GM18498 (cell line): ENCODE measurements around the gene PGC.
A peak's percentile ranks its signal among the peaks of the same experiment; 100 is the strongest.

Experiments used
- ATAC-seq: cut with Tn5 transposase; IDR thresholded peaks from one replicate; pipeline ENCODE4 v1.9.1; 2021; ENCODE audit warnings: mild to moderate bottlenecking, moderate library complexity; ENCODE audit not compliant: unreplicated experiment

The PGC gene

GRCh38 chr6:41716516-41717391 lies 30.4 kb downstream of the PGC start:
- ATAC-seq = no peak

- no peak for ATAC-seq
Observed at GRCh38 chr6:41715795-41716515, 31.2 kb downstream of the PGC start.

DNA sequence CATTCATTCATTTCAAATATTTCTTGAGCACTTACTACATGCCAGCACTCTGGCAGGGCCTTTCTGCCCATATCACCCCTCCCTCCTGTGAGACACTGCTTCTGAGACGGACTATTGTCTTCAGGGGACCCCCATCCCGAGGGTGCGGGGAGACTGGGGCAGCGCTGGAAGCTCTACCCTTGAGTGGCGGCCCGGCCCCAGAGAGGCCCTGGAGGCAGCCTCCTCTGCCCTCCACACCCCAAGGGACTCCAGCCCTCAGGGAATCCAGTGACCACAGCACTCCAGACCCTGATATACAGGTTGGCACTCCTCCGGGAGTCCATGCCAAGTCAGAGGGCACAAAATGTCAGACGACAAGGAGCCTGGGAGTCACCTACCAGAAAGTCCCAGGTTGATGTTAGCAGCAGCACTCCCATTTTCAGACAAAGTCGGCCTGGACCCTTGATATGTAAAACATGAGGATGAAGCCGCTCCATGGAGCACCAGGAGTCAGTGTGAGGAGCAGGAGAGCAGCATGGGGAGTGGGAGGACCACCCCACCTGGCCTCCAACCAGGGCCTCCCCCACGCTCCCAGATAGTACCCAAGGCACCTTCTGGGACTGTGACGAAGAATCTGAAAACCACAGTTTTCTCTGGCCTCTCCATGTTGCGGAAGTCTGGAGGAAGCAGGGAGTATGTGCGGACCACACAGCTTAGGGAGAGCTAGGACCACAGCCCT lies 32.5 kb downstream of the PGC start:
- ATAC-seq = no peak

GRCh38 chr6:41713650-41714291 lies 33.4 kb downstream of the PGC start:
- peak; percentile 55 for ATAC-seq

DNA sequence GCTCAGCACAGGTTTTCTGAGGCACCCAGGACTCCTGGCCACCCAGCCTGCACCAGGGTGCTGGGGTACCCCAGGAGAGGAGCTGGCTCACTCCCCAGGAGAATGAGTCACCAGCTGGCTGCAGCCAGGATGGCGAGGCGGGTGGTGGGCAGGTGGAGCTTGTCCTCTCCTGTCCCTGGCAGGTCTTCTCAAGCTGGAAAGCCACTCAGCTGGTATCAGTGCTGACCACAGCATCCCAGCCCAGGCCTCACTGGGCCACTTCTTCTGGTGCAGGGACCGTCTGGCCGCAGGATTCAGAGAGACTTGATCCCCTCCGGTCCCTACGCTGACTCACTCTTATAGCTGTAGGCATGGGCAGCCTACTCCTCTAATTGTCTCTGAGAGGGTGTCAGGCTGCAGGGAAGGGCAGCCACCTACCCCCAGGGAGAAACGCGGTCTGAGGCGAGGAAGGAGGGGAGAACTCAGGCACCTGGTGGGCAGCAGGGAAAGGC lies 34.0 kb downstream of the PGC start:
- ATAC-seq = no peak

DNA sequence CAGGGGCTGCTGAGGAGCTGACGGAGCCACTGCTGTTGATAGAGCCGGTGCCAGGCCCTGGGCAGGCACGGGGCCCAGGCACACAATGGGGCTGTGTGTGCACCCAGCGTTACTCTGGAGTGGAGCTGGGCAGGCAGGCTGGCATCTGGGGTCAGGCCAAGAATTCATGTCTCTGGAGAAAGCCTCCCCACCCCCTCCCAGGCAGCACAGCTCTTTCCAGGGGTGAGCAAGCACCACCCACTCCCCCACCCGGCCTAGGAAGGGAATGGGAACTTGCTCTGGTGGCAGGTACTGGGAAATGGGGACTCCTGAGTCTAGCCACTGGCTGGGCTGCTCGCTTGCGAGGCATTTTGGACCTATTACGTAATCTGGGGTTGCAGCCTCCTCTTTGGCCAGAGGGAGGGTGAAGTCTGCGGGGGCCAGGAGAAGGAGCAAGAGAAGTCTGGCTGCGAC lies 34.5 kb downstream of the PGC start:
- no peak for ATAC-seq

- ATAC-seq = no peak
Observed at GRCh38 chr6:41711323-41712038, 35.7 kb downstream of the PGC start.

- ATAC-seq = no peak
Observed at GRCh38 chr6:41709375-41709774, 37.8 kb downstream of the PGC start.

DNA sequence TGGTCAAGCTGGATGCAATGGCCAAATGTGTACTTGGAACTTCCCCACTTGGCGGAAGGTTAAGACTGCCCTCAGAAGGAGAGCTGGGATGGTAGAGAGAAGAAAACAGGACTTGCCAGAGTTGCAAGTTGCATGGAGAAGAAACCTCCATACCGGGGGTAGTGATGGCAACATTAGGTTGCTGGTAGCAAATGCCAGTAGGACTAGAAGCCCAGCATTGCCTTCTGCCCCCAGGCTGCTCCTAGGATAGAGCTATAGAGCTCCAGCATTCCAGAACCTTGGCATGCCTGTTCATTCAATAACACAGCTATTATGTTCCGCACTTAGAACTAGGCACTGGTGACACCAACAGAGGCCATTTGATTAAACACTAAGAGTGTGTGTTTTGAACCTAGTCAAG lies 38.3 kb downstream of the PGC start:
- no peak for ATAC-seq

DNA sequence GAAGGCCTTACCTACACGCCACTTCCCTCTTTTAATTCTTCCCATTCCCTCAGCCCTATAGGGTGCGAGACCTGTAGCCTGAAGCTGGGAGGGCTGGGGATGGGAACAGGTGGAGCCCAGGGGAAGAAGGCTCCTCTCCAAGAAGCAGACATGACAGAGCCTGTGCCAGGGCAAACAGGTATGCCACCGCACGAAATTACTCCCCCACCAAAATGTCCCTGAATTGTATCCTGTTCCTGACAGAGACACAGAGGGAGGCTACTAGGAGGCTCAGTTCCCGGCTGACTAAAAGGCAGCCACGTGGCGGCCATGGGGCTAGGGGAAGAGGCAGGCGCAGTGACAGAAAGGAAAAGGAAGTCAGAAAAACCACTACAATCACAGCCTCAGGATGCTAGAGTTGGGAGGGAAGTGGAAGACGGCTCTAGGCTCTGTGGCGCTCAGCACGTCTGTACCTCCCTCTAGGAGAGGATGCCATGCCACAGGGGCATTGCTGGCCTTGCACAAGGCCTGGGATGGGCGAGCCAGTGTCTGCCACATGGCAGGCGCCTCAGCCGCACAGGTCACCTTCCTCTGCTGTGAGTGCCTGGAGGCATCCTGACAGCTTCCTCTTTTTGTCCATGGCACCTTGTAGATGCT lies 39.5 kb downstream of the PGC start:
- no peak for ATAC-seq

- ATAC-seq = no peak
Observed at GRCh38 chr6:41706876-41707564, 40.2 kb downstream of the PGC start.

GRCh38 chr6:41705996-41706835 lies 41.0 kb downstream of the PGC start:
- peak; percentile 78 for ATAC-seq

DNA sequence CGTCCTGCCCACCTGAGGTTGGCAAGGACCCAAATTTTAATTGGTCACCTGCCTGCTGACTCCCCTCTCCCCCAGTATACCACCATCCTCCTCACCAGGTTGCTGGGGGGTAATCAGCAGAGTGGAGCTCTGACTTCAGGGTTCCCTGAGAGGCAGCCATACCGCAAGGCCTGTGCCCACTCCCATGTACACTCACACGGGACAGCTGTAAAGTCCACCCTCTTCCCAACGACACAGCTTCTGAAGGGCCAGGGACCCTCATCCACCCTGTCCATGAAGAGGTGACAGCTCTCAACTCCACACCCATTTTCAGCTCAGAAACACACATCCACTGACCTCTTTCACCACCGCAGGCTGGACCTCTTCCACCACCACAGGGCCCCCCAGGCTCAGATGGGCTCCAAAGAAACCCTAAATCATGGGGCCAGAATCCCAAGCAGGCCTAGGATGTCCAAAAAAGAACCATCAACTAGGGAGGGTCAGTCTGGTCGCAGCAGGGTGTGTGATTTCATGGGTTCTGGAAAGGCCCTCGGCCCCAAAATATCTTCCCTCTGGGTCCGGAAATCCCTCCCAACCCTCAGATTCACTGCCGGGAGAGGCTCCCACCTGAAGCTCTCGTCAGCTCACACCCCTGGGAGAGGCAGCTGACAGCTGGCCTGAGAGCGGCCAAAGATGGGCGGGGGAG lies 41.7 kb downstream of the PGC start:
- ATAC-seq = no peak

DNA sequence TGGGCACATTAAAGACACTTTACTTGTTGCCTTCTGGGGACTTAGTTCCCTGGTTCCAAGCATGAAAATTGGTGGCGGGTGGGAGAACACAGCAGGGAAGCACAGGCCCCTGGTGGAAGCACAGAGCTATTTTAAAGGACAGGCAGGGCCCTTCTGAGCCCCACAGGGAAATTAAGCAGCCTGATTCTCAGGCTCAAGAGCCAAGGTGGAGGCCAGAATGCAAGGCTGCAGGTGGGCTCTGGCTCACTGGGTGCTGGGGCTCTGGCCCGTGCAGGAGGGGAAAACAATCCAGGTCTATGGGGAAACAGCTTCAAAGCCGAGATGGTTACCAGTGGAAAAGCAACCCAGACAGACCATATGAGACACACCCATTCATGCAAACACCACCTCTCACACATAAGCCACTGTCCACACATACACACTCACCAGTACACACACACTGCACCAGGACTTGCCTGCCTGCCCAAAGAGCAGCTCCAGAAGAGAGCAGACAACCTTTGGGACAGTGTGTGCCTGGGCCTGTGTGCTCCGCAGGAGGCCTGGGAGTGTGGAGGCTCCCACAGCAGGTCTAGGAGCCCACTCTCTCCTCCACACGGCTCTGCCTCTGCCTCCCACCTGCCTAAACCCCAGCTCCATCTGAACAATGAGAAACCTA lies 42.4 kb downstream of the PGC start:
- peak; percentile 28 for ATAC-seq

DNA sequence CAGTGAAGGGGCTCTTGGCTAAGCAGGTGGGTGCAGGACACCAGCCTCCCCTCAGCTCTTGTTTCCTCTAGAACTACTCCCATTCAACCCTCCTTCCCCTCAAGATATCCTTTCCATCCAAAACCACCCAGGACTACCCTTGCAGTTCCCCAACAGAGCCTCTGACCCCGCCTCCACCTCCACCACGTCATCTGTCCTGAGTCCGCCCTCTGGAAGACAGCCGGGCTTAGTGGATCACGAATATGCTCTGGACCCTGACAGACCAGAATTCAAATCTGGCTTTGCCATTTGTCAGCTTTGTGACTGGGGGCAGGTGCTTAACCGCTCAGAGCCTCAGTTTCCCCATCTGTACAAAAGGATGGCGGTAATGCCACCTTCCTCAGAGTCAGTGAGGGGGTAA lies 43.2 kb downstream of the PGC start:
- no peak for ATAC-seq

- no peak for ATAC-seq
Observed at GRCh38 chr6:41702771-41703494, 44.3 kb downstream of the PGC start.
